Activated CD8-positive, alpha-beta memory T cell treated with anti-CD3 and anti-CD28 coated beads, Interleukin-2, amount 50 U/mL, for 48 hours (primary cell): ENCODE measurements around the gene THTPA.
"Not testable (repeated sequence)": the region's sequence is repeated elsewhere in the genome, so short reads cannot be mapped to it uniquely, and the experiment has no call there.

Experiments
- DNase-seq: peaks from one replicate; pipeline ENCODE4 v3.0.0-alpha.2; 2020

Gene THTPA

DNA sequence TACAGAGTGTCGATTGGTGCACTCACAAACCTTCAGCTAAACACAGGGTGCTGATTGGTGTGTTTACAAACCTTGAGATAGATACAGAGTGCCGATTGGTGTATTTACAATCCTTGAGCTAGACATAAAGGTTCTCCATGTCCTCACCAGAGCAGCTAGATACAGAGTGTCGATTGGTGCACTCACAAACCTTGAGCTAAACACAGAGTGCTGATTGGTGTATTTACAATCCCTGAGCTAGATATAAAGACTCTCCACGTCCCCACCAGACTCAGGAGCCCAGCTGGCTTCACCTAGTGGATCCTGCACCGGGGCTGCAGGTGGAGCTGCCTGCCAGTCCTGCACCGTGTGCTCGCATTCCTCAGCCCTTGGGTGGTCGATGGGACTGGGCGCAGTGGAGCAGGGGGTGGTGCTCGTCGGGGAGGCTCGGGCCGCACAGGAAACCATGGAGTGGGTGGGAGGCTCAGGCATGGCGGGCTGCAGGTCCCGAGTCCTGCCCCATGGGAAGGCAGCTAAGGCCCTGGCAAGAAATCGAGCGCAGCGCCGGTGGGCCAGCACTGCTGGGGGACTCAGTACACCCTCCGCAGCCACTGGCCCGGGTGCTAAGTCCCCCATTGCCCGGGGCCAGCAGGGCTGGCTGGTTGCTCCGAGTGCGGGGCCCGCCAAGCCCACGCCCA lies 28.6 kb downstream of the THTPA start:
- DNase-seq = not testable (repeated sequence)

- DNase-seq = peak; percentile 88
These were observed 33.0 kb downstream of the THTPA start for GRCh38 chr14:23588884-23589598.

- no peak for DNase-seq
These were observed 33.5 kb downstream of the THTPA start for GRCh38 chr14:23589606-23590005.

- DNase-seq = no peak
These were observed 34.1 kb downstream of the THTPA start for GRCh38 chr14:23590198-23590597.

- DNase-seq = not testable (repeated sequence)
These were observed 38.1 kb downstream of the THTPA start for GRCh38 chr14:23594191-23594590.

DNA sequence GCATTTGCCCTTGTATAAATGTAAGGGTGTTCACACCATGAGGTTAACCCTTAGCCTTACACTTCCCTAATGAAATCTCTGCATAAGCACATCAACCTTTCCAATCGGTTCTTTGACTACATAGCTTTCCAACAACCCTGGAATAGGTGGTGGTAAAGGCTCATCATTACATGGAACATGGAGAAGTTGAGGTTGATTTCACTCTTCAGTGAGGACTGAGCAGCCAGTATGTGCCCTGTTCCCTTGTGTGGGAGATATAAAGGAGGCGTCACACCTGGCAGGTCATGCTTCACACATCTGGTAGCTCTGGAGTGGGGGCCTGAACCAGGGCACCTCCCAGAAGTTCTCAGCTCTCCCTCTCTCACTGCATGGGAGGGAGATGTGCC lies 44.2 kb downstream of the THTPA start:
- no peak for DNase-seq

GRCh38 chr14:23600806-23601205 lies 44.7 kb downstream of the THTPA start:
- DNase-seq = no peak

DNA sequence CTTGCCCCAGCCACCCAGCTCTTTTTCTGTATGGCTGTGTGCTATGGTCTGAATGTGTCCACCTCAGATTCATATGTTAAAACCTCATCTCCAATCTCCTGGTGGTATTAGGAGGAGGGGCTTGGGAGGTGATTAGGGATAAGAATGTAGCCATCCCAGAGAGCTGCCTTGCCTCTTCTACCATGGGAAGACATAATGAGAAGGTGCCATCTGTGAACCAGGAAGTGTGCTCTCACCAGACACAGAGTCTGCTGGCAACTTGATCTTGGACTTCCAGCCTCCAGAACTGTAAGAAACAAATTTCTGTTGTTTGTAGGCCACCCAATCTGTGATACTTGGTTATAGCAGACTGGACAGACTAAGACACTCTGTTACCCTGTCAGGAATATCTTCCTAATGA lies 45.4 kb downstream of the THTPA start:
- DNase-seq = no peak

DNA sequence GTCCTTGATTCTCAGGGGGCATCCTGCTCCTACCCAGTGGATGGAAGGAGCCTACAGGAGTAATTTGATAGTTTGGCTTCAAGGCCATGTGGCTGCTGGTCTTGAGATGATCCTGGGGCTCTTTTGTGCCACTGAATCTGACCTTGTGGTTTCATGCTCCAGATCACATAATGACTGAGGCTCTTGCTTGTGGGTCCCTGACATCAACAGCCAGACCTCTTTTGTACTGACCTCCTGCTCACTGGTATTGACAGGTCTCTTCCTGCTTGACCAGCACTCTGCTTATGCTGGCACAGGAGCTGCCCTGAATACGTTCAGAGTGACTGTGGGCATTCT lies 45.7 kb downstream of the THTPA start:
- DNase-seq = no peak

- DNase-seq = no peak
These were observed 46.4 kb downstream of the THTPA start for GRCh38 chr14:23602181-23603095.

- no peak for DNase-seq
These were observed 47.0 kb downstream of the THTPA start for GRCh38 chr14:23603103-23603502.

DNA sequence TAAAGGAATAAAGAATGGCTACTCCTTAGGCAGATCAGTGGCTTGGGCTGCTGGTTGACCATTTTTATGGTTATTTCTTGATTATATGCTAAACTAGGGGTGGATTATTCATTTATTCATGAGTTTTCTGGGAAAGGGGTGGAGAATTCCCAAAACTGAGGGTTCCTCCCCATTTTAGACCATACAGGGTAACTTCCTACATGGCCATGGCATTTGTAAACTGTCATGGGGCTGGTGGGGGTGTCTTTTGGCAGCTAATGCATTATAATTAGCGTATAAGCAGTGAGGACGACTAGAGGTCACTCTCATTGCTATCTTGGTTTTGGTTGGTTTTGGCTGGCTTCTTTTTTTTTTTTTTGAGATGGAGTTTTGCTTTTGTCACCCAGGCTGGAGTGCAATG lies 48.1 kb downstream of the THTPA start:
- DNase-seq = no peak

DNA sequence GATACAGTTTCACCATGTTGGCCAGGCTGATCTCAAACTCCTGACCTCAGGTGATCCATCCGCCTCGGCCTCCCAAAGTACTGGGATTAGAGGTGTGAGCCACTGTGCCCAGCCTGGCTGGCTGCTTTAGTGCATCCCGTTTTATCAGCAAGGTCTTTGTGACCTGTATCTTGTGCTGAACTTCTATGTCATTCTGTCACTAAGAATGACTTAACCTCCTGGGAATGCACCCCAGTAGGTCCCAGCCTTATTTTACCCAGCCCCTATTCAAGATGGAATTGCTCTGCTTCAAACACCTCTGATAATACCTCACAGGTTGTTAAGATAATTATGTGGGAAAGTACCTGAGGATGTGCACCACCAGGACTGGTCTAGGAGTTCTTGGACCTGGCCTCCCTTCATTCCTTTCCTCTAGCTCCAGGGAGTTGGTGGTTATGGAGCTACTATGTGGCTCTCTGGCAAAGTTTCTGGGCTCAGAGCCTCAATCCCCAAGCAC lies 48.7 kb downstream of the THTPA start:
- DNase-seq = no peak

- DNase-seq = no peak
These were observed 50.0 kb downstream of the THTPA start for GRCh38 chr14:23605931-23606585.

- no peak for DNase-seq
These were observed 52.4 kb downstream of the THTPA start for GRCh38 chr14:23608454-23608853.

GRCh38 chr14:23609001-23609400 lies 52.9 kb downstream of the THTPA start:
- DNase-seq = no peak

- not testable (repeated sequence) for DNase-seq
These were observed 53.5 kb downstream of the THTPA start for GRCh38 chr14:23609411-23610089.
